Measurements from ENCODE around the gene ANGPTL8.

DNA sequence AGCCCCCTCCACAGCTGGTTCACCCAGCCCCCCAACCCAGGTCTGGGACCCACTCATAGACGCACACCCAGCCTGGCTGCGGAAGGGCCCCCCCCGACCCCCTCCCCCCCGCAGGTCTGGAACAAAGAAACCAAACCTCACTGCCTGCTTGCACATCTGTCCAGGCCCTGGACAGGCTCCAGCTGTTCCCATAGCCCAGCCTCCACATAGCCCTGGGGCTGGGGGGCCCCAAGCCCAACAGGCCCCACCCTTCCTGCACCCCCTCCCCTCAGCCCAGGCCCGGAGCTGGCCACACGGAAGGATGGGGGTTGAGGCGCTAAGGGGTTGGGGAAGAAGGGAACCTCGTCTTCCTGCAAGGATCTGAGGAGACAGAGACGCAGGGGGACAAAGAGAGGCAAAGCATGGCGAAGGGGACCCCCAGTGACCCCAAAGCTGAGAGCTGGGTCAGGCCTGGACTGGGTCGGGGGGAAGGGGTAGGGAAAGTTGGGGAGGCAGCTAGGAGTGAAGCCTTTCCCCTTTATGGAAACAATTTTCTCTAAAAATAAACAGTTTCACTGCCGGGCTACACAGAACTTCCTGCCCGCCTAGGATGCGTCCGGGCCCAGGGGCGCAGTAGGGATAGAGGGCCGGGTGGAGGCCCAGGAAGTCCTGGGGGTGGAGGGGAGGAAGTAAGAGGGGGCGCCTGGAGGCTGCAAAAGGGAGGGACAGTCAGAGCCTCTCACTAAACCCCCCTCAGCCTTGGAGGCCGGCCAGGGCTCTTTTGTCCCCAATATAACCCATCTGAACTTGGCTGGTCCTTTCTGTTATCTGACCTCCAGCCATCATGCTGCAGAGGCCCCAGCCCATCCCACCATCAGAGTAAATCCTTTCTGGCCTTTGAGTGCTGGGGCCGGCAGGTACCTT, 44.5 kb upstream of the ANGPTL8 start:
- TF ChIP-seq, protein P1, sequence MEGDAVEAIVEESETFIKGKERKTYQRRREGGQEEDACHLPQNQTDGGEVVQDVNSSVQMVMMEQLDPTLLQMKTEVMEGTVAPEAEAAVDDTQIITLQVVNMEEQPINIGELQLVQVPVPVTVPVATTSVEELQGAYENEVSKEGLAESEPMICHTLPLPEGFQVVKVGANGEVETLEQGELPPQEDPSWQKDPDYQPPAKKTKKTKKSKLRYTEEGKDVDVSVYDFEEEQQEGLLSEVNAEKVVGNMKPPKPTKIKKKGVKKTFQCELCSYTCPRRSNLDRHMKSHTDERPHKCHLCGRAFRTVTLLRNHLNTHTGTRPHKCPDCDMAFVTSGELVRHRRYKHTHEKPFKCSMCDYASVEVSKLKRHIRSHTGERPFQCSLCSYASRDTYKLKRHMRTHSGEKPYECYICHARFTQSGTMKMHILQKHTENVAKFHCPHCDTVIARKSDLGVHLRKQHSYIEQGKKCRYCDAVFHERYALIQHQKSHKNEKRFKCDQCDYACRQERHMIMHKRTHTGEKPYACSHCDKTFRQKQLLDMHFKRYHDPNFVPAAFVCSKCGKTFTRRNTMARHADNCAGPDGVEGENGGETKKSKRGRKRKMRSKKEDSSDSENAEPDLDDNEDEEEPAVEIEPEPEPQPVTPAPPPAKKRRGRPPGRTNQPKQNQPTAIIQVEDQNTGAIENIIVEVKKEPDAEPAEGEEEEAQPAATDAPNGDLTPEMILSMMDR (IDR thresholded peaks at IDR 0.05 in 8 of 11, conservative IDR thresholded peaks at IDR 0.05 in 3 of 11) = no peak
- peak in 1 of 3 donors; percentile 9 for TF ChIP-seq POLR2AphosphoS5 (IDR thresholded peaks at IDR 0.05)
